ENCODE data around the gene KIF21A. TPM values are rescaled to one million over a fixed set of nuclear protein-coding genes. Genes with fewer than 3 reads are reported as not detected.

Gene KIF21A
- total and polyA plus RNA-seq, 7 donors: 8.5 to 33.6 (median 26.7) TPM

DNA sequence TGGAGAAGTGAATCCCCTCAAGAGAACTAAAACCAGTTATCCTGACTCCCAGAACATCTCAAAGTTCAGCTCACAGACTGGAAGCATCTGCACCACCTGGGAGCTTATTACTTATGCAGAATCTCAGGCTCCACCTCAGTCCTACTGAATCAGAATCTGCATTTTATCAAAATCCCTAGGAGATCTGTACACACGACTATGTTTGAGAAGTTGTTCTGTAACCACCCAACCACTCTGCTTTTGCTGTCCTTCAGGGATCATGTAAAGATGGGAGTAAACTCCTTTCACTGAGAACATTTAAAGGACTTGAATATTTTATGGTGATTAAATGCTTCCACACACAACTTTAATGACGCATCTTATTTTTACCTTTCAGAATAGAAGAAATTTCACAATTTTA lies 98.0 kb downstream of the KIF21A start:
- intact Hi-C loops (cut with DNase I): no loop called here
- H3K27ac ChIP-seq: no peak overlapping the region
- TF ChIP-seq CTCF (IDR thresholded peaks at IDR 0.05): no peak
- no peak for ATAC-seq
- H3K27me3 ChIP-seq (ENCODE audit: insufficient read depth in 3 of 3, low read length in 2 of 3): no peaks in the 10 kb centered on the region
- no peaks in the 10 kb centered on the region for H3K9me3 ChIP-seq
- H3K4me3 ChIP-seq: no peak overlapping the region
- H3K4me1 ChIP-seq: no peaks in the 10 kb centered on the region
- 80 to 84% (median 83%) methylated on average over 2 of the region's 2 CpGs for WGBS, 3 donors
- DNase-seq: no peak
- H3K36me3 ChIP-seq (ENCODE audit: insufficient read depth in 1 of 2, low read depth in 1 of 2): peaks cover 0 to 21% of the 10 kb centered on the region in 2 donors

GRCh38 chr12:39343665-39344064 lies 99.3 kb downstream of the KIF21A start:
- Histone ChIP-seq H3K9me3 (no peaks in the 10 kb centered on the region), H3K36me3 (ENCODE audit: insufficient read depth in 1 of 2, low read depth in 1 of 2) (peaks cover 0 to 31% of the 10 kb centered on the region in 2 donors), H3K27ac (no peak overlapping the region), H3K4me1 (no peaks in the 10 kb centered on the region), H3K27me3 (ENCODE audit: insufficient read depth in 3 of 3, low read length in 2 of 3) (no peaks in the 10 kb centered on the region), H3K4me3 (no peak overlapping the region)
- no peak for TF ChIP-seq CTCF (IDR thresholded peaks at IDR 0.05)
- DNase-seq (no peak), ATAC-seq (no peak)
- intact Hi-C loops (cut with DNase I): no loop called here
- WGBS, 3 donors: 94 to 95% (median 95%) methylated on average over 4 of the region's 4 CpGs

DNA sequence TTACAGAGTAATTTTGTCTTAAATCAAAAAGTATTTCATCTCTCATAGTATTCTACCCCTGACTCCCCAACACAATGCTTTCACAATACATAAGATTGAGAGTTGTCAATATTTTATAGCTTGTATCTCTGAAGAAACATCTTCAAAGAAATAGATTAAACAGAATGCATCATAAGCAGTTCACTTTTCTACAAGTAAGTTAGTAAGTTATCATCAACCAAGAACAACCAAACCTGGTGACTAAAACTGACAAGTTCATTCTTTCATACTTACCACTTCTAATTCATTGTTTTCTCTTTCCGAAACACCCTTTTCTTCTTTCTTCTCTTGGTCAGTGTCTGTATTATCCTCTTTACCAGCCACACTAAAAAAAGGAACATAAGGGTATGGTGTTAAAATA lies 101.2 kb downstream of the KIF21A start:
- 91 to 100% (median 96%) methylated on average over 1 of the region's 1 CpG for WGBS, 3 donors
- H3K36me3 ChIP-seq (ENCODE audit: insufficient read depth in 1 of 2, low read depth in 1 of 2): peaks cover 0 to 47% of the 10 kb centered on the region in 2 donors
- no peak for TF ChIP-seq CTCF (IDR thresholded peaks at IDR 0.05)

DNA sequence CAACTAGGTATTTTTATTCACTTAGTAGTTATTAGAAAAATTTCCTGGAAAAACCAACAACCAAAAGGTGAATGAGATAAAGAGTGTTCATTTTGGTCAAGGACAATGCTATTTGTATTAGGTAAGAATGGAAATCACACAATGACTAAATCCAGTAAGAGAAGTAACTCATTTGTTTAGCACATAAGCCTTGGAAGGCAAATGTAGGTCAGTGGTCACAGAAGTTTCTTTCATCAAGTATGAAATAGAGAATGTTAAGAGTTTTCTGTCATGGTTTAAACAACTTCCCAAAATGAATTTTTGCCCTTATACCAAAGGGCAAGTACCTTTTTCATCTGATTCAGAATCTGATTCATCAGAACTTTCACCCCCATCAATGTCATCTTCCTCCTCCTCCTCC lies 101.7 kb downstream of the KIF21A start:
- H3K4me1 ChIP-seq: no peaks in the 10 kb centered on the region
- H3K9me3 ChIP-seq: no peaks in the 10 kb centered on the region
- TF ChIP-seq CTCF (IDR thresholded peaks at IDR 0.05): no peak
- no peak overlapping the region for H3K27ac ChIP-seq
- no peaks in the 10 kb centered on the region for H3K27me3 ChIP-seq (ENCODE audit: insufficient read depth in 3 of 3, low read length in 2 of 3)
- H3K4me3 ChIP-seq: no peak overlapping the region
- DNase-seq: no peak
- intact Hi-C loops (cut with DNase I): no loop called here
- no peak for ATAC-seq
- peaks cover 0 to 53% of the 10 kb centered on the region in 2 donors for H3K36me3 ChIP-seq (ENCODE audit: insufficient read depth in 1 of 2, low read depth in 1 of 2)

More for the DNA sequence above, 101.2 kb downstream of the KIF21A start:
- intact Hi-C loops (cut with DNase I): no loop called here
- H3K9me3 ChIP-seq: no peaks in the 10 kb centered on the region
- no peak overlapping the region for H3K27ac ChIP-seq
- H3K4me1 ChIP-seq: no peaks in the 10 kb centered on the region
- ATAC-seq (no peak), DNase-seq (no peak)
- H3K4me3 ChIP-seq: no peak overlapping the region
- no peaks in the 10 kb centered on the region for H3K27me3 ChIP-seq (ENCODE audit: insufficient read depth in 3 of 3, low read length in 2 of 3)

DNA sequence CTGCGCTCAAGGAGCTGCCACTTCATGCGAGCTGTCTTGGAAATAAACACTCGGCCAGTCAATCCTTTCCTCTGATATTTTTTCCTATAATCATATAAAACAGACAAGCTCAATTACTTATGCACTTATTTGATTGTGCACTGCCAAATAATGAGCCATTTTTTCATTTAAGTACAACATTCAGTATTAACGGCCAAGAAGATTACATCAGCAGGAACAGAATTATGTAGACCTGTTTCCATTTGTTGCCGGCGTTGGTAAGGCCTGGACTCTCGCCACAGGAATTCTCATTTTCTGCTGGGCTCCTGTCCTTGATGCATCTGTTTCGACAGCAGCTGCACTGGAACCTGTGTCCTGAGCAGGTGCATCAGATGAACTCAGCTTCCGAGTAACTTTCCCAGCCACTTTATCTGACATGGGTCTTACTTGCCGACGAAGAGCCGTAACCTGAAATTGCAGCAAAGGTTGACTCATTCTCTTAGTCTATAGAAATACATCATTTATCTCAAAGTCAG lies 110.2 kb downstream of the KIF21A start:
- Histone ChIP-seq H3K27ac (no peak overlapping the region), H3K27me3 (ENCODE audit: insufficient read depth in 3 of 3, low read length in 2 of 3) (no peaks in the 10 kb centered on the region), H3K4me3 (no peak overlapping the region), H3K9me3 (no peaks in the 10 kb centered on the region), H3K4me1 (no peaks in the 10 kb centered on the region), H3K36me3 (ENCODE audit: insufficient read depth in 1 of 2, low read depth in 1 of 2) (peaks cover 0 to 60% of the 10 kb centered on the region in 2 donors)
- 60 to 73% (median 66%) methylated on average over 12 of the region's 12 CpGs for WGBS, 3 donors
- intact Hi-C loops (cut with DNase I): no loop called here
- DNase-seq (no peak), ATAC-seq (no peak)
- TF ChIP-seq CTCF (IDR thresholded peaks at IDR 0.05): no peak
